ENCODE measurements around the gene CRTC2. TPM values are rescaled to one million over a fixed set of nuclear protein-coding genes. Genes with fewer than 3 reads are reported as not detected.

CRTC2 gene
- total RNA-seq, 4 donors from 2014 or later, result 17.4 to 43.7 (median 23.4) TPM

DNA sequence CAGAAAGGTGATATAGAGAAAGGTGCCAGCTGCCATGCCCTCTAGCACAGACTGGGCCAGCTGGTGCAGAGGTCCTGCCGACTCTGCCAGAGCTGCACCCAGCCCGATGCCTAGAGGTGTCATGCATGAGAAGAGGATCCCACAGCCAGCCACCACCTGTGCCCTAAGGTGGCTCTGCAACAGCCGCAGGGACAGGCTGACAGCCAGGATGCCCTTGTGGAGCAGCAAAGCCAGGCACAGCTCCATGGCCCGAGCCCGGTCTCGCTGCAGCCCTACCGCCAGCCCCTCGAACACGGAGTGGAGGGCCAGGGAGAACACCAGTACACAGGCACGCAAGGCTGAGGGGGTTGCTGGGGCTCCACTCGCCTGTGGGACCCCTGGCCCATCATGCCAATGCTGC is 1.8 kb upstream of the CRTC2 start:
- H3K27ac ChIP-seq, result peak overlapping the region in 1 of 4 donors; percentile 90
- H3K4me3 ChIP-seq, result no peak overlapping the region
- peaks cover 0 to 26% (median 0%) of the 10 kb centered on the region in 3 donors for H3K36me3 ChIP-seq
- WGBS, 2 donors, result 91 to 97% methylated on average over 7 to 9 of the region's 11 CpGs
- H3K4me1 ChIP-seq, result peaks cover 0 to 77% (median 40%) of the 10 kb centered on the region in 4 donors
- DNase-seq (ENCODE audit: low spot score in 2 of 2), result no peak
- no peaks in the 10 kb centered on the region for H3K27me3 ChIP-seq
- TF ChIP-seq POLR2A (IDR thresholded peaks at IDR 0.05) (no peak), EP300 (IDR thresholded peaks at IDR 0.05) (no peak)
- TF ChIP-seq, protein P1, sequence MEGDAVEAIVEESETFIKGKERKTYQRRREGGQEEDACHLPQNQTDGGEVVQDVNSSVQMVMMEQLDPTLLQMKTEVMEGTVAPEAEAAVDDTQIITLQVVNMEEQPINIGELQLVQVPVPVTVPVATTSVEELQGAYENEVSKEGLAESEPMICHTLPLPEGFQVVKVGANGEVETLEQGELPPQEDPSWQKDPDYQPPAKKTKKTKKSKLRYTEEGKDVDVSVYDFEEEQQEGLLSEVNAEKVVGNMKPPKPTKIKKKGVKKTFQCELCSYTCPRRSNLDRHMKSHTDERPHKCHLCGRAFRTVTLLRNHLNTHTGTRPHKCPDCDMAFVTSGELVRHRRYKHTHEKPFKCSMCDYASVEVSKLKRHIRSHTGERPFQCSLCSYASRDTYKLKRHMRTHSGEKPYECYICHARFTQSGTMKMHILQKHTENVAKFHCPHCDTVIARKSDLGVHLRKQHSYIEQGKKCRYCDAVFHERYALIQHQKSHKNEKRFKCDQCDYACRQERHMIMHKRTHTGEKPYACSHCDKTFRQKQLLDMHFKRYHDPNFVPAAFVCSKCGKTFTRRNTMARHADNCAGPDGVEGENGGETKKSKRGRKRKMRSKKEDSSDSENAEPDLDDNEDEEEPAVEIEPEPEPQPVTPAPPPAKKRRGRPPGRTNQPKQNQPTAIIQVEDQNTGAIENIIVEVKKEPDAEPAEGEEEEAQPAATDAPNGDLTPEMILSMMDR (IDR thresholded peaks at IDR 0.05), result no peak
- H3K9me3 ChIP-seq, result no peaks in the 10 kb centered on the region

DNA sequence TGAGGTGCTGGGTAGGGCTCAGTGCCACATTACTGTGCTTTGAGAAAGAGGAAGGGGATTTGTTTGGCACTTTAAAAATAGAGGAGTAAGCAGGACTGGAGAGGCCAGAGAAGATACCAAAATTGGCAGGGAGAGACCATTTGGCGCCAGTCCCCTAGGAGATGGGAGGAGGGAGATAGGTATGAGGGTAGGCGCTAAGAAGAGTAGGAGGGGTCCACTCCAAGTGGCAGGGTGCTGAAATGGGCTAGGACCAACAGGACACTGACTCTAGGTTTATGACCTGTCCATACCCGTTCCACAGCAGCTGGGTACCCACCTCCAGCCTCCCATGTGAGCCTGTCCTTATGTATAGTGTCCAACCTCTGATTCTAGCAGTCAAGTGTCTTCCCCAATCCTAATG is 1.0 kb upstream of the CRTC2 start:
- WGBS, 2 donors, result 65 to 76% methylated on average over 3 of the region's 3 CpGs
- TF ChIP-seq EP300 (IDR thresholded peaks at IDR 0.05) (no peak), POLR2A (IDR thresholded peaks at IDR 0.05) (no peak)
- TF ChIP-seq, protein P1 (IDR thresholded peaks at IDR 0.05), result no peak
- Histone ChIP-seq H3K27me3 (no peaks in the 10 kb centered on the region), H3K27ac (peak overlapping the region; percentile 64 to 97 (median 88)), H3K36me3 (peaks cover 0 to 30% (median 0%) of the 10 kb centered on the region in 3 donors), H3K4me1 (peaks cover 0 to 73% (median 37%) of the 10 kb centered on the region in 4 donors), H3K9me3 (no peaks in the 10 kb centered on the region), H3K4me3 (no peak overlapping the region)
- DNase-seq (ENCODE audit: low spot score in 2 of 2), result no peak

DNA sequence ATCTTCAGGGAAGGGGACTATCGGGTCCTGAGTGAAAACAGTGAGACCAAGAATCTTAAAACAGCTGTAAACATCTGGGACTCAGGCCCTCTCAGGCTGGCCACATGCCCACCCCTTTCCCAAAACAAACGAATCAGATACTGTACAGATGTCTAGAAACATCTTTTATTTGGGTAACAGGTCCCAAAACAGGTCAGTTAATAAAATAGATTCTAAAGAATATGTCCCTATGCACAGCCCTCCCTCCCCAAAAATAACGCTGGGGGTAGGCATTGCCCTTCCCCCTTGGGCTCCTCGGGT is 499 bp upstream of the CRTC2 start:
- Histone ChIP-seq H3K36me3 (peaks cover 0 to 35% (median 0%) of the 10 kb centered on the region in 3 donors), H3K27ac (peak overlapping the region; percentile 64 to 97 (median 88)), H3K9me3 (no peaks in the 10 kb centered on the region), H3K4me1 (peaks cover 0 to 73% (median 35%) of the 10 kb centered on the region in 4 donors), H3K4me3 (peak overlapping the region in 2 of 4 donors; percentile 72 to 92), H3K27me3 (no peaks in the 10 kb centered on the region)
- WGBS, 2 donors, result 10 to 17% methylated on average over 4 of the region's 4 CpGs
- TF ChIP-seq EP300 (IDR thresholded peaks at IDR 0.05) (no peak), POLR2A (IDR thresholded peaks at IDR 0.05) (no peak)
- TF ChIP-seq, protein P1 (IDR thresholded peaks at IDR 0.05), result no peak
- peak in 1 of 2 donors; percentile 18 for DNase-seq (ENCODE audit: low spot score in 2 of 2)

DNA sequence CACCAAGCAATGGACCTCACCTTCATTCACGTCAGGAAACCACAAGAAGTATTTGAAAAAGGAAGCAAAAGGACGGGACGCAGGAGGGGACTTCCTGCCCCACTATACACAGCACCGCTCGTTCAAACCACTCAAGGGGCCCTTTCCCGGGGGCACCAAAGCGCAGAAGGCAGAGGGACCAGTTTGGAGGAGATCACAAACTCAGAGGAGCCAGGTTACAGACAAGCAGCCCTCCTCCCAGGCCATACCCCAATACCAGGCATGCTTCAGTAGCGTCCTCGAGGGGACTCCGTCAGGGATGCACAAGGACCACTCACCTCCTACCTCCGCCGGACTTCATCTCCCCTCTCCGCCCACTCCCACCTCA is 685 bp downstream of the CRTC2 start:
- 0% methylated on average over 13 of the region's 13 CpGs for WGBS, 2 donors
- DNase-seq (ENCODE audit: low spot score in 2 of 2), result no peak
- peak overlapping the region; percentile 66 to 92 (median 74) for H3K4me3 ChIP-seq
- no peaks in the 10 kb centered on the region for H3K27me3 ChIP-seq
- H3K27ac ChIP-seq, result peak overlapping the region in 3 of 4 donors; percentile 86 to 97 (median 90)
- peaks cover 0 to 47% (median 0%) of the 10 kb centered on the region in 3 donors for H3K36me3 ChIP-seq
- no peaks in the 10 kb centered on the region for H3K9me3 ChIP-seq
- peaks cover 0 to 74% (median 34%) of the 10 kb centered on the region in 4 donors for H3K4me1 ChIP-seq
- no peak for TF ChIP-seq POLR2A (IDR thresholded peaks at IDR 0.05)
- TF ChIP-seq EP300 (IDR thresholded peaks at IDR 0.05), result no peak
- TF ChIP-seq, protein P1 (IDR thresholded peaks at IDR 0.05), result no peak

DNA sequence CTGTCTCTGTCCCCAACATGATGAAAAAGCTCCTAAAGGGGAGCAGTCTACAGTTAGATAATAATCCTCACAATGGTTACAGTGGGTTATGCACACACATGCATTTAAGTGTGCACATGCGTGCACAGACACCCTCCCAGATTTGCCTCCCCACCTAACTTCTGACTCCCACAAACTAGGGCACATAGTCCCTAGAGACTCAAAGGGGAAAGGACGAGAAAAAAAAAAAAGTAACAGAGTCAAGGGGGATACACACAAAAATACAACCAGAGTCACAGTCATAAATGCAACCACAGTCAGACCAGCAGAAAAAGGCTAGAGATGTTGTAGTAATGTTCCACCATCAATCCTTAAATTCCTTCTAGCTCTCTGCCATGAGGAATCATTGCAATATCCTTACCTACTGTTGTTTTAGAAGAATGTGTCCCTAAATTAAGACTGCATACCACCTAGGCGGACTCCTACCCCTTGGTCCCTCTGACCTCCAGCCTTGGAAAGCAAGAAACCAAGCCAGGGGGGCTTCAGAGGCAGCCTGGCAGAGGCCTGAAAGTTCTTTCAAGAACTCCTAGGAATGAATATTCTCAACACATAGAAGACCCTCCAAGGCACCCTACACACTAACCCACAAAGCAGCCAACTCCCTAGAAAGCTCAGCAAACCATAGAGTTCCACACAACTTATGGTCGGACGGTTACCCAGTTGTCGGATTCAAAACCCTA is 1.3 kb downstream of the CRTC2 start:
- TF ChIP-seq POLR2A (IDR thresholded peaks at IDR 0.05) (no peak), EP300 (IDR thresholded peaks at IDR 0.05) (no peak)
- TF ChIP-seq, protein P1 (IDR thresholded peaks at IDR 0.05), result no peak
- no peaks in the 10 kb centered on the region for H3K27me3 ChIP-seq
- peaks cover 0 to 68% (median 29%) of the 10 kb centered on the region in 4 donors for H3K4me1 ChIP-seq
- peak overlapping the region; percentile 66 to 92 (median 74) for H3K4me3 ChIP-seq
- WGBS, 2 donors, result 26 to 30% methylated on average over 6 of the region's 6 CpGs
- peaks cover 0 to 53% (median 2%) of the 10 kb centered on the region in 3 donors for H3K36me3 ChIP-seq
- DNase-seq (ENCODE audit: low spot score in 2 of 2), result no peak
- no peaks in the 10 kb centered on the region for H3K9me3 ChIP-seq
- H3K27ac ChIP-seq, result peak overlapping the region in 3 of 4 donors; percentile 86 to 97 (median 90)
